H1 (cell line): ENCODE data around the gene OPCML. TPM values are rescaled to one million over a fixed set of nuclear protein-coding genes. Genes with fewer than 3 reads are reported as not detected.

Experiments
- CTCF ChIA-PET: fragments of 300-600 bp; sonication (Branson Sonifier 250); formaldehyde crosslinking; loops from one replicate; lab custom pipeline; 2021; ENCODE audit not compliant: partially characterized antibody; lab: Charles Lee
- POLR2A ChIA-PET: fragments of 300-600 bp; sonication (Branson Sonifier 250); formaldehyde crosslinking; loops from one replicate; lab custom pipeline; 2021; ENCODE audit warnings: inconsistent platforms; ENCODE audit not compliant: partially characterized antibody; lab: Charles Lee
- DNase-seq, 2 experiments: peaks; one replicate each; pipeline versions ENCODE4 v3.0.0 to v3.0.0-alpha.2; 2010 to 2022; ENCODE audit warnings: low spot score in 2 of 2, low read depth in 1 of 2, mixed read lengths in 1 of 2
- FAIRE-seq: peaks from 2 replicates; lab custom pipeline; 2011; peaks lifted over from hg19 to GRCh38; lab: Jason Lieb, UNC
- H2AFZ ChIP-seq: 2 replicates; pipeline ENCODE4 v1.8.1; 2012; ENCODE audit warnings: low read length, inconsistent platforms
- H2AK5ac ChIP-seq: 2 replicates; pipeline ENCODE4 v1.6.1; 2013; ENCODE audit warnings: low read depth, low read length
- H2BK120ac ChIP-seq: replicated peaks from 2 replicates; pipeline ENCODE3; 2013; ENCODE audit warnings: low read depth, low read length, inconsistent platforms
- H2BK12ac ChIP-seq: 2 replicates; pipeline ENCODE4 v1.6.1; 2013; ENCODE audit warnings: low read depth, low read length
- H2BK15ac ChIP-seq: 2 replicates; pipeline ENCODE4 v1.6.1; 2013; ENCODE audit warnings: low read length
- H2BK20ac ChIP-seq: 2 replicates; pipeline ENCODE4 v1.6.1; 2013; ENCODE audit warnings: low read length
- H2BK5ac ChIP-seq: 2 replicates; pipeline ENCODE4 v1.6.1; 2013; ENCODE audit warnings: low read depth, low read length
- H3K14ac ChIP-seq: 2 replicates; pipeline ENCODE4 v1.6.1; 2013; ENCODE audit warnings: inconsistent platforms; ENCODE audit not compliant: insufficient read length
- H3K18ac ChIP-seq: 2 replicates; pipeline ENCODE4 v1.6.1; 2013; ENCODE audit warnings: low read length; ENCODE audit errors: extremely low read depth
- H3K23ac ChIP-seq: 2 replicates; pipeline ENCODE4 v1.6.1; 2013; ENCODE audit warnings: inconsistent platforms; ENCODE audit not compliant: insufficient read length
- H3K23me2 ChIP-seq: 2 replicates; pipeline ENCODE4 v1.6.1; 2013; ENCODE audit warnings: low read depth, low read length
- H3K27ac ChIP-seq: 2 replicates; pipeline ENCODE4 v1.6.1; 2011; ENCODE audit warnings: low read depth, low read length, inconsistent platforms
- H3K27me3 ChIP-seq, 4 experiments: replicated peaks in 1 of 4; 1 replicate in 1 of 4; 2 replicates in 3 of 4; pipeline versions ENCODE4 v1.6.1 to v1.8.1; 2011 to 2013; ENCODE audit warnings: low read length in 3 of 4, mild to moderate bottlenecking in 3 of 4, inconsistent platforms in 2 of 4, mixed read lengths in 2 of 4, moderate library complexity in 1 of 4; ENCODE audit not compliant: control insufficient read depth in 3 of 4, insufficient read depth in 3 of 4; ENCODE audit errors: extremely low read depth in 1 of 4
- H3K36me3 ChIP-seq, 4 experiments: 2 replicates each; pipeline versions ENCODE4 v1.6.1 to v1.8.1; 2011 to 2013; ENCODE audit warnings: mild to moderate bottlenecking in 4 of 4, low read length in 3 of 4, moderate library complexity in 2 of 4, control low read depth in 1 of 4, inconsistent platforms in 1 of 4; ENCODE audit not compliant: insufficient read depth in 4 of 4, control insufficient read depth in 2 of 4
- H3K4ac ChIP-seq: replicated peaks from 2 replicates; pipeline ENCODE3; 2013; ENCODE audit warnings: low read length, low read depth, mixed read lengths, inconsistent platforms; ENCODE audit not compliant: insufficient read length
- H3K4me1 ChIP-seq, 4 experiments: replicated peaks in 1 of 4; 1 replicate in 1 of 4; 2 replicates in 3 of 4; pipeline versions ENCODE4 v1.6.1 to v1.8.1; 2011 to 2013; ENCODE audit warnings: low read length in 3 of 4, inconsistent platforms in 2 of 4, mixed read lengths in 1 of 4; ENCODE audit not compliant: insufficient read depth in 4 of 4, control insufficient read depth in 3 of 4
- H3K4me2 ChIP-seq, 2 experiments: 2 replicates each; pipeline versions ENCODE4 v1.6.1 to v1.8.1; 2011 to 2013; ENCODE audit warnings: low read depth in 2 of 2, low read length in 2 of 2, control low read depth in 1 of 2, inconsistent platforms in 1 of 2, mild to moderate bottlenecking in 1 of 2; ENCODE audit not compliant: insufficient read depth in 1 of 2
- H3K4me3 ChIP-seq, 4 experiments: fragments of 200-600, 300-600 bp in 1 of 4; sonication (generic), shearing (Covaris generic), sonication (Bioruptor Twin) in 1 of 4; 2 replicates each; pipeline versions ENCODE4 v1.5.1 to v1.8.1; 2011 to 2016; ENCODE audit warnings: low read length in 4 of 4, low read depth in 3 of 4, control low read depth in 2 of 4, inconsistent platforms in 2 of 4, mild to moderate bottlenecking in 2 of 4, mixed read lengths in 1 of 4, moderate library complexity in 1 of 4; ENCODE audit not compliant: insufficient read depth in 2 of 4; ENCODE audit errors: extremely low read depth in 1 of 4
- H3K56ac ChIP-seq: replicated peaks from 2 replicates; pipeline ENCODE3; 2013; ENCODE audit warnings: low read depth, mild to moderate bottlenecking, mixed read lengths, low read length, inconsistent platforms; ENCODE audit not compliant: insufficient read length
- H3K79me1 ChIP-seq: 2 replicates; pipeline ENCODE4 v1.6.1; 2013; ENCODE audit warnings: low read depth, low read length, control low read depth
- H3K79me2 ChIP-seq, 2 experiments: 2 replicates each; pipeline versions ENCODE4 v1.6.1 to v1.8.1; 2012 to 2013; ENCODE audit warnings: low read length in 2 of 2, mild to moderate bottlenecking in 2 of 2, inconsistent platforms in 1 of 2; ENCODE audit not compliant: insufficient read depth in 2 of 2, control insufficient read depth in 1 of 2
- H3K9ac ChIP-seq, 4 experiments: replicated peaks in 1 of 4; 1 replicate in 1 of 4; 2 replicates in 3 of 4; pipeline versions ENCODE4 v1.6.1 to v1.8.1; 2011 to 2013; ENCODE audit warnings: low read depth in 3 of 4, low read length in 3 of 4, control low read depth in 2 of 4, mild to moderate bottlenecking in 2 of 4, moderate library complexity in 2 of 4, inconsistent platforms in 1 of 4; ENCODE audit errors: extremely low read depth in 1 of 4
- H3K9me3 ChIP-seq, 2 experiments: 2 replicates each; pipeline versions ENCODE4 v1.6.1 to v1.8.1; 2012 to 2013; ENCODE audit warnings: mild to moderate bottlenecking in 2 of 2, moderate library complexity in 2 of 2, control low read depth in 1 of 2, inconsistent platforms in 1 of 2, low read depth in 1 of 2, low read length in 1 of 2, mixed read lengths in 1 of 2; ENCODE audit not compliant: insufficient read depth in 2 of 2
- H4K20me1 ChIP-seq, 2 experiments: replicated peaks in 1 of 2; 2 replicates each; pipeline versions ENCODE3 to v1.8.1; 2011 to 2013; ENCODE audit warnings: inconsistent platforms in 2 of 2, low read length in 2 of 2, mild to moderate bottlenecking in 1 of 2; ENCODE audit not compliant: insufficient read depth in 2 of 2, control insufficient read depth in 1 of 2
- H4K5ac ChIP-seq: 2 replicates; pipeline ENCODE4 v1.6.1; 2013; ENCODE audit warnings: low read length, low read depth, mixed read lengths, inconsistent platforms; ENCODE audit not compliant: insufficient read length
- H4K8ac ChIP-seq: 2 replicates; pipeline ENCODE4 v1.8.0; 2013; ENCODE audit warnings: mild to moderate bottlenecking, moderate library complexity, low read length, inconsistent platforms; ENCODE audit not compliant: insufficient read depth; ENCODE audit errors: extremely low read depth
- H4K91ac ChIP-seq: replicated peaks from 2 replicates; pipeline ENCODE3; 2013; ENCODE audit warnings: low read length, mixed read lengths, inconsistent platforms; ENCODE audit not compliant: insufficient read length
- BRCA1 ChIP-seq: IDR thresholded peaks from 2 replicates; pipeline ENCODE4 v1.6.1; 2012; ENCODE audit warnings: low read depth, low read length, improper control_type of control experiment
- CEBPB ChIP-seq: IDR thresholded peaks from 2 replicates; pipeline ENCODE4 v1.6.1; 2012; ENCODE audit warnings: low read depth, low read length
- CHD2 ChIP-seq: IDR thresholded peaks from 2 replicates; pipeline ENCODE4 v1.6.1; 2012; ENCODE audit warnings: low read length, improper control_type of control experiment
- POLR2A ChIP-seq, 2 experiments: IDR thresholded peaks; 1 replicate in 1 of 2; 2 replicates in 1 of 2; pipeline ENCODE4 v1.6.1; 2011; ENCODE audit warnings: low read depth in 2 of 2, low read length in 2 of 2, mild to moderate bottlenecking in 2 of 2; ENCODE audit errors: control extremely low read depth in 1 of 2
- POU5F1 ChIP-seq: IDR thresholded peaks from 2 replicates; pipeline ENCODE4 v1.6.1; 2011; ENCODE audit warnings: low read depth, mild to moderate bottlenecking, low read length, moderate library complexity
- SP4 ChIP-seq: IDR thresholded peaks from 2 replicates; pipeline ENCODE4 v1.6.1; 2012; ENCODE audit warnings: low read length, inconsistent platforms
- TAF7 ChIP-seq: optimal IDR thresholded peaks from 2 replicates; pipeline ENCODE3; 2011; ENCODE audit warnings: low read depth, mild to moderate bottlenecking, inconsistent platforms, low read length, moderate library complexity, borderline replicate concordance
- WGBS, 2 experiments: shearing (Covaris generic) in 1 of 2; methylation state at CpG; one replicate each; pipeline versions ENCODE4 v1.1.6 to v1.1.7; 2013 to 2015; ENCODE audit warnings: low lambda C conversion rate in 2 of 2, mixed read lengths in 2 of 2, inconsistent platforms in 1 of 2, low coverage in 1 of 2, missing lambda C conversion rate in 1 of 2; ENCODE audit not compliant: insufficient replicate concordance in 2 of 2, insufficient coverage in 1 of 2, insufficient read length in 1 of 2; ENCODE audit errors: extremely low coverage in 1 of 2, missing lambda C conversion rate in 1 of 2; 5-methylcytosine and 5-hydroxymethylcytosine counted together
- polyA plus RNA-seq, 7 experiments: library from polyadenylated mRNA; depleted of rRNA in 3 of 7; stranded (reverse) in 5 of 7; unstranded in 2 of 7; fragments of >200 nt in 5 of 7; fragments of 200-250 nt in 2 of 7; gene quantifications; 1 replicate in 5 of 7; 2 replicates in 1 of 7; 4 replicates in 1 of 7; pipeline versions ENCODE4 v1.2.1 to v1.2.3, GENCODE V29; 2011 to 2013; ENCODE audit warnings: missing spikeins in 2 of 7, mixed read lengths in 2 of 7
- total RNA-seq: library from RNA; stranded (reverse); fragmentation: NEBNext Ultra II Directional; extraction: Animal tissue kit (Norgen Biotek cat#: 25700); gene quantifications from 2 replicates; pipeline ENCODE4 v1.2.1, GENCODE V29; 2021

Gene OPCML
- total and polyA plus RNA-seq, 2 of the 8 experiments (the other 6 are each of a cell fraction or from before 2014, with no cell fraction given), result 2.3 to 3.1 TPM

DNA sequence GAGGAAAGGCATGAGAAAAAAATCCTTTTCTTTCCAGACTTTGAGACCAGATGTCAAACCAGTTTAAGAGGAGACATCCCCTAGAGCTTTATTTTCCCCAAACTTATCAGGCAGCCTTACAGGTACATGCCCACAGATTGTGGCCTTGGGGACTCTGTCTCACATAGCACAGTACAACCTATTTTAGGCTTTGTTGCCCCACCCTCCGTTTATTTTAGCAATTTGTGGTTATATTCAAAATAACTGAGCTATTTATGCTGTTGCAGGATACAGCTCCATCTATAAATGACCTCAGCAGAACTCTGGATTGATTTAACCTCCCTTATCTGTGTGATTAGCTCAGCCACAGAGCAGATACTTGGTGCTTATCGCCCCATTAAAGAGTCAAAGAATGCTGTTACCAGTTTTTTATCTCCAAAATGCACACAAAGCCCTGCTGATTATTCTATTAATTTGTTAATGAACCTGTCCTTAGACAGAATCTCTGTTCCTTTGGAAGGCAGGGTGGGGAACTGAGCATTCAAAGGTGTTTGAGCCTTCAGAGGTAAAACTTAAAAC lies 525.2 kb downstream of the OPCML start:
- Histone ChIP-seq H4K8ac (no peak overlapping the region), H3K27me3 (no peaks in the 10 kb centered on the region), H2AFZ (no peak overlapping the region), H3K4me1 (no peaks in the 10 kb centered on the region), H3K23ac (no peak overlapping the region), H3K4ac (no peak overlapping the region), H3K9me3 (no peaks in the 10 kb centered on the region), H3K23me2 (no peaks in the 10 kb centered on the region), H2BK5ac (no peak overlapping the region), H4K20me1 (no peaks in the 10 kb centered on the region), H2BK20ac (no peak overlapping the region)
- DNase-seq, result no peak
- 87% methylated on average over 2 of the region's 2 CpGs; no CpG with 5 or more reads in 1 of the 2 experiments for WGBS, 2 experiments
- TF ChIP-seq BRCA1, result no peak
- TF ChIP-seq POLR2A (IDR thresholded peaks at IDR 0.05; ENCODE audit: control extremely low read depth in 1 of 2, low read depth in 2 of 2, low read length in 2 of 2), result no peak
- no peak for TF ChIP-seq CEBPB
- no peak for TF ChIP-seq CHD2
- no peak for TF ChIP-seq POU5F1
- TF ChIP-seq TAF7, result no peak
- no peak for TF ChIP-seq SP4
- TF ChIP-seq, all 59 proteins: peak for 0
- FAIRE-seq, result no peak
- Histone ChIP-seq H3K56ac (no peak overlapping the region), H3K18ac (no peak overlapping the region), H3K9ac (no peak overlapping the region), H2AK5ac (no peak overlapping the region), H3K79me2 (no peaks in the 10 kb centered on the region), H3K4me2 (no peak overlapping the region), H2BK120ac (no peak overlapping the region), H3K4me3 (no peak overlapping the region), H3K79me1 (no peaks in the 10 kb centered on the region), H3K14ac (no peak overlapping the region), H2BK15ac (no peak overlapping the region), H4K91ac (no peak overlapping the region), H3K27ac (no peak overlapping the region), H4K5ac (no peak overlapping the region), H2BK12ac (no peak overlapping the region), H3K36me3 (no peaks in the 10 kb centered on the region)
- POLR2A ChIA-PET, result no interaction called here
- CTCF ChIA-PET, result interaction anchor here (0.7 to 2.5 kb wide), 4 partner anchors 11 to 66 kb away, joined by 3 to 10 read pairs (median 6); no protein-coding TSS in a partner anchor
